Parathyroid adenoma (tissue), 2 donors: Measurements from ENCODE around the gene ERMAP.
A peak's percentile ranks its signal among the peaks of the same experiment; 100 is the strongest.

Experiments
- H2AFZ ChIP-seq: fragments of 300-600 bp; sonication (generic); one replicate; pipeline ENCODE4 v1.7.0; 2017; ENCODE audit warnings: antibody characterized with exemption, mild to moderate bottlenecking
- H3K27ac ChIP-seq: fragments of 300-600 bp; sonication (generic); one replicate; pipeline ENCODE4 v1.7.0; 2017
- H3K27me3 ChIP-seq: fragments of 300-600 bp; sonication (generic); one replicate; pipeline ENCODE4 v1.7.0; 2017; ENCODE audit warnings: low read length; ENCODE audit not compliant: control insufficient read depth, insufficient read depth
- H3K36me3 ChIP-seq: fragments of 300-600 bp; sonication (generic); one replicate; pipeline ENCODE4 v1.7.0; 2017; ENCODE audit warnings: low read length; ENCODE audit not compliant: control insufficient read depth, insufficient read depth
- H3K4me1 ChIP-seq: fragments of 300-600 bp; sonication (generic); one replicate; pipeline ENCODE4 v1.7.0; 2017; ENCODE audit warnings: control low read depth
- H3K4me2 ChIP-seq: fragments of 300-600 bp; sonication (generic); one replicate; pipeline ENCODE4 v1.7.0; 2017; ENCODE audit warnings: low read length
- H3K4me3 ChIP-seq: fragments of 300-600 bp; sonication (generic); one replicate; pipeline ENCODE4 v1.7.0; 2017; ENCODE audit warnings: low read depth, low read length
- H3K79me2 ChIP-seq: fragments of 300-600 bp; sonication (generic); one replicate; pipeline ENCODE4 v1.7.0; 2017; ENCODE audit warnings: control low read depth
- H3K9ac ChIP-seq: fragments of 300-600 bp; sonication (generic); one replicate; pipeline ENCODE4 v1.7.0; 2017; ENCODE audit warnings: mild to moderate bottlenecking
- H3K9me3 ChIP-seq: fragments of 300-600 bp; sonication (generic); one replicate; pipeline ENCODE4 v1.7.0; 2017; ENCODE audit warnings: low read length; ENCODE audit not compliant: control insufficient read depth
- TF ChIP-seq, protein P1 (sequence below): fragments of 300-600 bp; sonication (generic); IDR thresholded peaks from one replicate; pipeline ENCODE4 v1.7.0; 2017; ENCODE audit warnings: antibody characterized with exemption, mild to moderate bottlenecking
- donor health status: primary hyperparathyroidism.

Gene ERMAP, protein sequence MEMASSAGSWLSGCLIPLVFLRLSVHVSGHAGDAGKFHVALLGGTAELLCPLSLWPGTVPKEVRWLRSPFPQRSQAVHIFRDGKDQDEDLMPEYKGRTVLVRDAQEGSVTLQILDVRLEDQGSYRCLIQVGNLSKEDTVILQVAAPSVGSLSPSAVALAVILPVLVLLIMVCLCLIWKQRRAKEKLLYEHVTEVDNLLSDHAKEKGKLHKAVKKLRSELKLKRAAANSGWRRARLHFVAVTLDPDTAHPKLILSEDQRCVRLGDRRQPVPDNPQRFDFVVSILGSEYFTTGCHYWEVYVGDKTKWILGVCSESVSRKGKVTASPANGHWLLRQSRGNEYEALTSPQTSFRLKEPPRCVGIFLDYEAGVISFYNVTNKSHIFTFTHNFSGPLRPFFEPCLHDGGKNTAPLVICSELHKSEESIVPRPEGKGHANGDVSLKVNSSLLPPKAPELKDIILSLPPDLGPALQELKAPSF

DNA sequence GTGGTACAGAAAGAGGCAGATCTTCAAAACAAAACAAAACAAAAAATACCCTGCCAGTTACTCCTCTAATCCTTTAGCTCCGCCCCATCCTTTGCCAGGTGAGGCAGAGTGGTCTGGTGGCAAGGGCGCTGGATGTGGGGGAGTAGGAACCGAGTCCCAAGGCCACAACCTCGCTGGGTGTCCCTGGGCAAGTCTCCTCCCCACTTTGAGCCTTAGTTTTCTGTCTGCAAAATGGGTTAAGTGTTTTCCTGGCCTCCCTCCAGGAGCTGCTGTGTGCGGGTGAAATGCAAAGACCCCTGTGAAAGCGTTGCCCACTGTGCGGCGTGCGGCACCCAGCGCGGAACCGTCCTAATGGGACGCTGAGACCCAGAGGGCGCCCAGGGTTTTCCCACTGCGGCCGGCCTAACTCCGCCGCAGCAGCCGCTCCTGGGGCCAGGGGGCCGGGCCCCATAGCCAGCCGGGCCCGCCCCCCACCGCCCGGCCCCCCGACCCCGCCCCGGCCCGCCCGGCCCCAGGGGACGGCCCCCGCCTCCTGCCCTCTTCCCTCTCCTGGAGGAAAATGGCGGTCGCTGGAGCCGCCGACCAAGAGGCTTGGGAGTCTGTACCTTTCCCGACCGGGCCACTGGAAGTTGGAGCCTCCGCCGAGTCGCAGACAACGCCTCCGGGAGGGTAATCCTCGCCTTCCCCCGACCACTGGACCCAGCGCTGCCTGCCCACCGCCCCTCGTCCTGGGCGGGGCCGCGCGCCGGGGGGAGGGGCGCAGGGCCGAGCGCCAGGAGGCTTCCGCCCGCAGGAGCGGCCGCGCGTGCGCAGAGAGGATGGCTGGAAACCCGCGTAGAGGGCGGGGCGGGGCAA is at the start of gene ERMAP, which contains the start of gene SVBP:
TSS of gene ERMAP (plus strand) at position 538 of the 855 bp plus-strand sequence. CDS start 13,327 bp downstream, outside the sequence.
TSS of gene SVBP (minus strand) at position 813 of the 855 bp plus-strand sequence. CDS start 853 bp downstream, outside the sequence.
- peak within 1 kb of the TSS; percentile 94 for H3K27ac ChIP-seq
- H2AFZ ChIP-seq: peak within 1 kb of the TSS; percentile 74
- H3K9ac ChIP-seq: no peak within 1 kb of the TSS
- H3K27me3 ChIP-seq: no peaks in the 10 kb centered on the region
- no peaks in the 10 kb centered on the region for H3K79me2 ChIP-seq
- peak within 1 kb of the TSS; percentile 89 for H3K4me3 ChIP-seq
- TF ChIP-seq, protein P1, sequence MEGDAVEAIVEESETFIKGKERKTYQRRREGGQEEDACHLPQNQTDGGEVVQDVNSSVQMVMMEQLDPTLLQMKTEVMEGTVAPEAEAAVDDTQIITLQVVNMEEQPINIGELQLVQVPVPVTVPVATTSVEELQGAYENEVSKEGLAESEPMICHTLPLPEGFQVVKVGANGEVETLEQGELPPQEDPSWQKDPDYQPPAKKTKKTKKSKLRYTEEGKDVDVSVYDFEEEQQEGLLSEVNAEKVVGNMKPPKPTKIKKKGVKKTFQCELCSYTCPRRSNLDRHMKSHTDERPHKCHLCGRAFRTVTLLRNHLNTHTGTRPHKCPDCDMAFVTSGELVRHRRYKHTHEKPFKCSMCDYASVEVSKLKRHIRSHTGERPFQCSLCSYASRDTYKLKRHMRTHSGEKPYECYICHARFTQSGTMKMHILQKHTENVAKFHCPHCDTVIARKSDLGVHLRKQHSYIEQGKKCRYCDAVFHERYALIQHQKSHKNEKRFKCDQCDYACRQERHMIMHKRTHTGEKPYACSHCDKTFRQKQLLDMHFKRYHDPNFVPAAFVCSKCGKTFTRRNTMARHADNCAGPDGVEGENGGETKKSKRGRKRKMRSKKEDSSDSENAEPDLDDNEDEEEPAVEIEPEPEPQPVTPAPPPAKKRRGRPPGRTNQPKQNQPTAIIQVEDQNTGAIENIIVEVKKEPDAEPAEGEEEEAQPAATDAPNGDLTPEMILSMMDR: no peak
- H3K4me2 ChIP-seq: peak within 1 kb of the TSS; percentile 73
- no peaks in the 10 kb centered on the region for H3K9me3 ChIP-seq
- no peaks in the 10 kb centered on the region for H3K36me3 ChIP-seq
- peaks cover 9% of the 10 kb centered on the region for H3K4me1 ChIP-seq

DNA sequence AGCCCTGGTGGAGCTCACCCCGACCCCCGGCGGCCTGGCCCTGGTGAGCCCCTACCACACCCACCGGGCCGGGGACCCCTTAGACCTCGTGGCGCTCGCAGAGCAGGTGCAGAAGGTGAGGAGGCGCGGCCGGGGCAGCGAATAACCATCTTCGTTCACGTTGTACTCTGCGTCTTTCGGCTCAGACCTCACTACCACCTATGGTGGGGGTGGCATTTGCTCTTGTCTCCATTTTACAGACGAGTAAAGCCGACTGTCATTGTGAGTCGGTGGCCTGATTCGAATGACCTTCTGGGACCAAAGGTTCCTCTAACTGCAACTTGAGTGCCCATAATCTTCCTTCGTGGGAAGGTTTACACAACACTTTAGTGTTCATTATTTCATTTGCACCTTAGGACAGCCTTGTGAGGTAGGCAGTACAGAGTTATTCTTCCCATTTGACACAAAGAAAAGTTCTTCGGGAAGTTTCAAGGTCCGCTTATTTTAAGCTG is 49.4 kb upstream of the ERMAP start:
- Histone ChIP-seq H3K4me3 (peak overlapping the region; percentile 99), H3K4me2 (peak overlapping the region; percentile 85), H3K27me3 (no peaks in the 10 kb centered on the region), H2AFZ (peak overlapping the region; percentile 93), H3K9ac (peak overlapping the region; percentile 22), H3K9me3 (no peaks in the 10 kb centered on the region), H3K4me1 (peaks cover 5% of the 10 kb centered on the region), H3K79me2 (peaks cover 11% of the 10 kb centered on the region), H3K27ac (peak overlapping the region; percentile 73), H3K36me3 (no peaks in the 10 kb centered on the region)
- TF ChIP-seq, protein P1: no peak

DNA sequence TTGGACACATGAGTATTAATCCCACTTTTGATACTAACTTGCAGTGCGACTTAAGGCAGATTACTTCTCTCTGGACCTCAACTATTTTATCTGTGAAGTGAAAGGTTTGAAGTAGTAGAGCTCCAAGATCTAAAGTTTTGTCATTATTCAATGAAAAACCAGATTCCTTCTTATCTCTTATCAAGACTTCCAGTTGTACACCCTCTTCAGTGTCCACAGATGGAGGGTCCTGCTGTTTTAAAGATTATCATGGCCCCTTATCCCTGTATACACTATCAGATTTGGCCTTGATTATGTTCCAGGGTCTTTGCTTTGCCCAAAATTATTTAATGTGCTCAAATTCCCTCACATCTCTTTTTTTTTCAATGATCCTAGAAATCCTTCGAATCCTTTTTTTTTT is 48.8 kb upstream of the ERMAP start:
- H3K4me2 ChIP-seq: peak overlapping the region; percentile 85
- H3K27ac ChIP-seq: no peak overlapping the region
- no peak overlapping the region for H2AFZ ChIP-seq
- peaks cover 5% of the 10 kb centered on the region for H3K4me1 ChIP-seq
- H3K27me3 ChIP-seq: no peaks in the 10 kb centered on the region
- H3K79me2 ChIP-seq: peaks cover 11% of the 10 kb centered on the region
- peak overlapping the region; percentile 99 for H3K4me3 ChIP-seq
- no peaks in the 10 kb centered on the region for H3K9me3 ChIP-seq
- H3K36me3 ChIP-seq: no peaks in the 10 kb centered on the region
- TF ChIP-seq, protein P1: no peak
- H3K9ac ChIP-seq: no peak overlapping the region

DNA sequence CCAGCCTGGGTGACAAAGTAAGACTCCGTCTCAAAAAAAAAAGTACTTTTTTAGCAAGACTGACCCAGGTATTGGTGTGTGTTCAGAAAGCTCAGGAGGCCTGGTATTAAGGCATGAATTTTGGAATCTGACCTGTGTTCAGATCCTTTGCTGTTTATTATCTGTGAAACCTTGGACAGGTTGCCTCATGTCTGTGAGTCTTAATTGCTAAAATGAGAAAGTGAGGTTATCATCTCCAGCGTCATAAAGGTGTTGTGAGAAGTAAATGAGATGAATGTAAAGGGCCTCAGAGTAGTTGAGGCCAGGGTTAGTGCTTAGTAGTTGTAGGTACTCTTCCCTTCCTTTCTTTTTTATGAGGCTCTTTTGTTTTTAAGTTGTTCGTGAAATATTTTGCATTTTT is 47.1 kb upstream of the ERMAP start:
- Histone ChIP-seq H3K27me3 (no peaks in the 10 kb centered on the region), H2AFZ (no peak overlapping the region), H3K4me2 (no peak overlapping the region), H3K9me3 (no peaks in the 10 kb centered on the region), H3K4me1 (peaks cover 5% of the 10 kb centered on the region), H3K4me3 (no peak overlapping the region), H3K27ac (no peak overlapping the region), H3K36me3 (no peaks in the 10 kb centered on the region), H3K9ac (no peak overlapping the region), H3K79me2 (peaks cover 11% of the 10 kb centered on the region)
- TF ChIP-seq, protein P1: no peak
